Measurements from ENCODE around the gene RUFY3. TPM values are rescaled to one million over a fixed set of nuclear protein-coding genes. Genes with fewer than 3 reads are reported as not detected.
"Not testable (repeated sequence)": the region's sequence is repeated elsewhere in the genome, so short reads cannot be mapped to it uniquely, and the experiment has no call there.

RUFY3 gene
- total RNA-seq (10 to 100 TPM; 13.8 to 14.8 TPM), polyA plus RNA-seq (10.4 TPM)

GRCh38 chr4:70721747-70722146 is at the start of gene RUFY3:
Gene RUFY3, plus strand, starts transcription at chr4:70721964. Its CDS starts 610 bp downstream, at chr4:70722574.
- POLR2A ChIA-PET = interaction anchor here (0.7 to 1.6 kb wide), 3 partner anchors 14 to 33 kb away, joined by 3 to 4 read pairs (median 3); no protein-coding TSS in a partner anchor
- no peak within 1 kb of the TSS for H3K4me3 ChIP-seq (ENCODE audit: low read length)
- Mint-ChIP-seq H3K36me3 (peaks cover 0 to 1% (median 0%) of the 10 kb centered on the region in 3 donors), H3K9me3 (no peaks in the 10 kb centered on the region), H3K4me3 (peak within 1 kb of the TSS in 5 of 7 donors; percentile 2 to 68 (median 61)), H3K4me1 (peaks cover 14 to 35% (median 24%) of the 10 kb centered on the region in 3 donors), H3K27ac (peak within 1 kb of the TSS in 7 of 8 donors; percentile 17 to 86 (median 73)), H3K27me3 (no peaks in the 10 kb centered on the region)
- CTCF ChIA-PET = interaction anchor here (1.1 to 6.9 kb wide), 4 partner anchors 15 to 70 kb away, joined by 3 to 51 read pairs (median 8); partner anchors contain the start of gene UTP3
- H3K27me3 ChIP-seq (ENCODE audit: insufficient read depth, low read length, poor library complexity, severe bottlenecking) = no peaks in the 10 kb centered on the region
- no peak for DNase-seq
- H3K4me1 ChIP-seq (ENCODE audit: insufficient read depth, low read length) = peaks cover 17% of the 10 kb centered on the region
- H3K9me3 ChIP-seq (ENCODE audit: low read length) = no peaks in the 10 kb centered on the region
- H3K36me3 ChIP-seq (ENCODE audit: insufficient read depth, low read length) = no peaks in the 10 kb centered on the region
- H3K27ac ChIP-seq (ENCODE audit: low read depth, low read length) = no peak within 1 kb of the TSS

DNA sequence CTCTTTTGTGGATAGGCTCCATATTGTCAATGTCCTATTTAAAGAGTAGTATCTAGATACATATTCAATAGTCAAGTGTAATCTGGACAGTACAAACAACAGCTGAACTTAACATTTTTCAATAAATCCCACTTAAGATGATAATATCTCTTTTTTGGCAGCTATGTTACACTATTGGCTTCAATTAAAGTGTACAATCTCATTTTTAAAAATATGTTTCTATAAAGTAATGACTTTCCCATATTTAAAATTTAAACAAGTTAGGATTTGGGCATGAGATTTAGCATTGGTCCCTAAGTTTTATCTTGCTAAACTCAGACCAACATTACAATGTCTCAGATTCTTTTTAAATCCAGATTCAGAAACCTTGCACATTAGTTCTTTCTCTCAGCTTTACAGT is 47.6 kb upstream of the RUFY3 start:
- CTCF ChIA-PET = no interaction called here

DNA sequence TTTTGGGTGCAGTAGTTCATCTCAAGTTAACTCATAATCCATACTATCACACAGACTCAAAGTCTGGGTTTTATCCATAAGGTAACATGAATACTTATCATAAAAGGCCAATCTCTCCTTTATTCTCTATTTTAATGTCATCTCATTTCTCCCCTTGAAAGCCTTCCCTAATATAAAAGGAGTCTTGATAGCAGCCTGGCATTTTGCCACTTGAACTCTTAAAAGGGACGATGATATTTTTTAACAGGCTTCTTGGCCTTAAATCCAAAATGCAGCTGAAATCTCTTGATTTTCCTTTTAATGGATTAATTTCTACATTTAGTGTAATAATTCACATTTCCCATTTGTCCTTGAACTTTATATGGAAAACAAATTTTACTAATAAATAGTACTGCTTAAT is 47.0 kb upstream of the RUFY3 start:
- no peaks in the 10 kb centered on the region for H3K27me3 ChIP-seq (ENCODE audit: insufficient read depth, low read length, poor library complexity, severe bottlenecking)
- peaks cover 9 to 27% (median 11%) of the 10 kb centered on the region in 3 donors for H3K4me1 Mint-ChIP-seq
- no peak overlapping the region for H3K4me3 ChIP-seq (ENCODE audit: low read length)
- H3K9me3 Mint-ChIP-seq = no peaks in the 10 kb centered on the region
- POLR2A ChIA-PET = no interaction called here
- H3K27ac Mint-ChIP-seq = no peak overlapping the region
- no peak overlapping the region for H3K4me3 Mint-ChIP-seq
- H3K36me3 Mint-ChIP-seq = no peaks in the 10 kb centered on the region
- H3K4me1 ChIP-seq (ENCODE audit: insufficient read depth, low read length) = peaks cover 4% of the 10 kb centered on the region
- no peaks in the 10 kb centered on the region for H3K9me3 ChIP-seq (ENCODE audit: low read length)
- CTCF ChIA-PET = no interaction called here
- H3K36me3 ChIP-seq (ENCODE audit: insufficient read depth, low read length) = no peaks in the 10 kb centered on the region
- no peak overlapping the region for H3K27ac ChIP-seq (ENCODE audit: low read depth, low read length)
- DNase-seq = no peak
- H3K27me3 Mint-ChIP-seq = peaks cover 0 to 17% of the 10 kb centered on the region in 2 donors

More for the DNA sequence above, 47.6 kb upstream of the RUFY3 start:
- Mint-ChIP-seq H3K36me3 (no peaks in the 10 kb centered on the region), H3K9me3 (no peaks in the 10 kb centered on the region), H3K4me1 (peaks cover 9 to 22% (median 11%) of the 10 kb centered on the region in 3 donors), H3K27me3 (peaks cover 0 to 17% of the 10 kb centered on the region in 2 donors), H3K4me3 (no peak overlapping the region), H3K27ac (no peak overlapping the region)
- no peaks in the 10 kb centered on the region for H3K9me3 ChIP-seq (ENCODE audit: low read length)
- H3K36me3 ChIP-seq (ENCODE audit: insufficient read depth, low read length) = no peaks in the 10 kb centered on the region
- POLR2A ChIA-PET = no interaction called here
- peaks cover 4% of the 10 kb centered on the region for H3K4me1 ChIP-seq (ENCODE audit: insufficient read depth, low read length)
- no peak for DNase-seq
- no peak overlapping the region for H3K27ac ChIP-seq (ENCODE audit: low read depth, low read length)
- H3K4me3 ChIP-seq (ENCODE audit: low read length) = no peak overlapping the region
- no peaks in the 10 kb centered on the region for H3K27me3 ChIP-seq (ENCODE audit: insufficient read depth, low read length, poor library complexity, severe bottlenecking)

- Histone ChIP-seq H3K27ac (ENCODE audit: low read depth, low read length) (no peak overlapping the region), H3K27me3 (ENCODE audit: insufficient read depth, low read length, poor library complexity, severe bottlenecking) (no peaks in the 10 kb centered on the region), H3K9me3 (ENCODE audit: low read length) (no peaks in the 10 kb centered on the region), H3K4me1 (ENCODE audit: insufficient read depth, low read length) (peaks cover 4% of the 10 kb centered on the region), H3K4me3 (ENCODE audit: low read length) (no peak overlapping the region), H3K36me3 (ENCODE audit: insufficient read depth, low read length) (no peaks in the 10 kb centered on the region)
- no peak for DNase-seq
- Mint-ChIP-seq H3K4me3 (peak overlapping the region in 1 of 7 donors; percentile 52), H3K4me1 (peaks cover 9 to 27% (median 11%) of the 10 kb centered on the region in 3 donors), H3K36me3 (no peaks in the 10 kb centered on the region), H3K27me3 (peaks cover 0 to 4% of the 10 kb centered on the region in 2 donors), H3K9me3 (no peaks in the 10 kb centered on the region), H3K27ac (no peak overlapping the region)
- ChIA-PET POLR2A (no interaction called here), CTCF (interaction anchor here (0.7 to 1.3 kb wide), 2 partner anchors 11 to 58 kb away, joined by 3 to 4 read pairs; no protein-coding TSS in a partner anchor)
Observed at GRCh38 chr4:70676554-70677090, 45.1 kb upstream of the RUFY3 start.

- no peaks in the 10 kb centered on the region for H3K27me3 ChIP-seq (ENCODE audit: insufficient read depth, low read length, poor library complexity, severe bottlenecking)
- Mint-ChIP-seq H3K27ac (peak overlapping the region in 3 of 8 donors; percentile 34 to 60 (median 36)), H3K27me3 (peaks cover 0 to 3% of the 10 kb centered on the region in 2 donors), H3K4me1 (peaks cover 9 to 27% (median 11%) of the 10 kb centered on the region in 3 donors), H3K36me3 (no peaks in the 10 kb centered on the region), H3K9me3 (no peaks in the 10 kb centered on the region), H3K4me3 (peak overlapping the region in 2 of 7 donors; percentile 1 to 39)
- H3K4me1 ChIP-seq (ENCODE audit: insufficient read depth, low read length) = peaks cover 4% of the 10 kb centered on the region
- H3K27ac ChIP-seq (ENCODE audit: low read depth, low read length) = no peak overlapping the region
- H3K9me3 ChIP-seq (ENCODE audit: low read length) = no peaks in the 10 kb centered on the region
- H3K4me3 ChIP-seq (ENCODE audit: low read length) = no peak overlapping the region
- POLR2A ChIA-PET = interaction anchor here (1.1 kb wide), 1 partner anchor 10 kb away, joined by 4 read pairs; no protein-coding TSS in a partner anchor
- CTCF ChIA-PET = interaction anchor here (1.0 to 1.1 kb wide), 3 partner anchors 10 to 226 kb away, joined by 3 to 7 read pairs (median 6); partner anchors contain the start of gene UTP3
- DNase-seq = no peak
- no peaks in the 10 kb centered on the region for H3K36me3 ChIP-seq (ENCODE audit: insufficient read depth, low read length)
Observed at GRCh38 chr4:70678383-70678999, 43.3 kb upstream of the RUFY3 start.

GRCh38 chr4:70680934-70681333 is 40.8 kb upstream of the RUFY3 start:
- no peaks in the 10 kb centered on the region for H3K27me3 ChIP-seq (ENCODE audit: insufficient read depth, low read length, poor library complexity, severe bottlenecking)
- no peak overlapping the region for H3K4me3 ChIP-seq (ENCODE audit: low read length)
- H3K4me1 ChIP-seq (ENCODE audit: insufficient read depth, low read length) = peaks cover 4% of the 10 kb centered on the region
- POLR2A ChIA-PET = no interaction called here
- H3K27me3 Mint-ChIP-seq = no peaks in the 10 kb centered on the region
- H3K9me3 ChIP-seq (ENCODE audit: low read length) = no peaks in the 10 kb centered on the region
- H3K27ac ChIP-seq (ENCODE audit: low read depth, low read length) = no peak overlapping the region
- CTCF ChIA-PET = interaction anchor here (1.7 kb wide), 1 partner anchor 25 kb away, joined by 4 read pairs; no protein-coding TSS in a partner anchor
- peak overlapping the region in 1 of 8 donors; percentile 22 for H3K27ac Mint-ChIP-seq
- H3K36me3 ChIP-seq (ENCODE audit: insufficient read depth, low read length) = no peaks in the 10 kb centered on the region
- no peaks in the 10 kb centered on the region for H3K36me3 Mint-ChIP-seq
- H3K4me1 Mint-ChIP-seq = peaks cover 8 to 34% (median 11%) of the 10 kb centered on the region in 3 donors
- DNase-seq = no peak
- H3K4me3 Mint-ChIP-seq = no peak overlapping the region
- H3K9me3 Mint-ChIP-seq = no peaks in the 10 kb centered on the region

- no peaks in the 10 kb centered on the region for H3K9me3 ChIP-seq (ENCODE audit: low read length)
- Mint-ChIP-seq H3K9me3 (no peaks in the 10 kb centered on the region), H3K27ac (no peak overlapping the region), H3K27me3 (no peaks in the 10 kb centered on the region), H3K4me3 (no peak overlapping the region), H3K36me3 (no peaks in the 10 kb centered on the region), H3K4me1 (peaks cover 9 to 32% (median 11%) of the 10 kb centered on the region in 3 donors)
- H3K4me1 ChIP-seq (ENCODE audit: insufficient read depth, low read length) = peaks cover 7% of the 10 kb centered on the region
- ChIA-PET POLR2A (no interaction called here), CTCF (no interaction called here)
- H3K27me3 ChIP-seq (ENCODE audit: insufficient read depth, low read length, poor library complexity, severe bottlenecking) = no peaks in the 10 kb centered on the region
- no peak overlapping the region for H3K4me3 ChIP-seq (ENCODE audit: low read length)
- H3K36me3 ChIP-seq (ENCODE audit: insufficient read depth, low read length) = no peaks in the 10 kb centered on the region
- DNase-seq = no peak
- H3K27ac ChIP-seq (ENCODE audit: low read depth, low read length) = no peak overlapping the region
Observed at GRCh38 chr4:70681704-70682103, 40.1 kb upstream of the RUFY3 start.

- DNase-seq, POLR2A ChIA-PET, H3K36me3 Mint-ChIP-seq: not testable (repeated sequence)
Observed at GRCh38 chr4:70682142-70682541, 39.6 kb upstream of the RUFY3 start.

More at GRCh38 chr4:70682142-70682541, 39.6 kb upstream of the RUFY3 start:
- H3K36me3 ChIP-seq (ENCODE audit: insufficient read depth, low read length); CTCF ChIA-PET; H3K9me3 ChIP-seq (ENCODE audit: low read length); H3K9me3 Mint-ChIP-seq; H3K27me3 Mint-ChIP-seq; H3K4me3 ChIP-seq (ENCODE audit: low read length); H3K27me3 ChIP-seq (ENCODE audit: insufficient read depth, low read length, poor library complexity, severe bottlenecking); H3K4me1 ChIP-seq (ENCODE audit: insufficient read depth, low read length); H3K27ac Mint-ChIP-seq; H3K27ac ChIP-seq (ENCODE audit: low read depth, low read length): not testable (repeated sequence)
- Mint-ChIP-seq H3K4me1 (peaks cover 9 to 28% (median 11%) of the 10 kb centered on the region in 3 donors), H3K4me3 (peak overlapping the region in 1 of 7 donors; percentile 76)
